Measurements from ENCODE around the gene TPD52L1. TPM values are rescaled to one million over a fixed set of nuclear protein-coding genes. Genes with fewer than 3 reads are reported as not detected.

The TPD52L1 gene
- total and polyA plus RNA-seq, 2 donors (not counting 3 experiments of a cell fraction or from before 2014, with no cell fraction given) = 0.29 to 0.37 TPM

DNA sequence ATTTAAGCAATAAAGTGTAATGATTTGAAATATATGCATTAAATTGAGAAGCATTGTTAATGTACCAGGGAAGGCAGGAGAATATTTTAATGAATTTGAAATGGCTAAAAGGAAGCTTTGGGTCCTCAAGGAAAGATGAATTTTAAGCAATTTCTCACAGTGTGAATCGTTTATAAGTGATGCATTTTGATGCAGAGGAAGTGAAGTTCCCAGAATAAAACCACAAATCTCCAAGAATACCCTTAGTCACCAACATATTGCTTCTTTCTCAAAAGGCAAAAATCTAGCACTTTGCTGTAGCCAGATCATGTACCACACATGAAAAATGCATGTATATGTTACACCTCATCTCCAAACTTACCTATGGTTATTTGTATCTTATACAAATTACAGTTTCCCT, 11.7 kb downstream of the TPD52L1 start:
- TF ChIP-seq, protein P1, sequence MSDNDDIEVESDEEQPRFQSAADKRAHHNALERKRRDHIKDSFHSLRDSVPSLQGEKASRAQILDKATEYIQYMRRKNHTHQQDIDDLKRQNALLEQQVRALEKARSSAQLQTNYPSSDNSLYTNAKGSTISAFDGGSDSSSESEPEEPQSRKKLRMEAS (IDR thresholded peaks at IDR 0.05; ENCODE audit: insufficient read depth, insufficient read length) = no peak
- TF ChIP-seq, protein P2, sequence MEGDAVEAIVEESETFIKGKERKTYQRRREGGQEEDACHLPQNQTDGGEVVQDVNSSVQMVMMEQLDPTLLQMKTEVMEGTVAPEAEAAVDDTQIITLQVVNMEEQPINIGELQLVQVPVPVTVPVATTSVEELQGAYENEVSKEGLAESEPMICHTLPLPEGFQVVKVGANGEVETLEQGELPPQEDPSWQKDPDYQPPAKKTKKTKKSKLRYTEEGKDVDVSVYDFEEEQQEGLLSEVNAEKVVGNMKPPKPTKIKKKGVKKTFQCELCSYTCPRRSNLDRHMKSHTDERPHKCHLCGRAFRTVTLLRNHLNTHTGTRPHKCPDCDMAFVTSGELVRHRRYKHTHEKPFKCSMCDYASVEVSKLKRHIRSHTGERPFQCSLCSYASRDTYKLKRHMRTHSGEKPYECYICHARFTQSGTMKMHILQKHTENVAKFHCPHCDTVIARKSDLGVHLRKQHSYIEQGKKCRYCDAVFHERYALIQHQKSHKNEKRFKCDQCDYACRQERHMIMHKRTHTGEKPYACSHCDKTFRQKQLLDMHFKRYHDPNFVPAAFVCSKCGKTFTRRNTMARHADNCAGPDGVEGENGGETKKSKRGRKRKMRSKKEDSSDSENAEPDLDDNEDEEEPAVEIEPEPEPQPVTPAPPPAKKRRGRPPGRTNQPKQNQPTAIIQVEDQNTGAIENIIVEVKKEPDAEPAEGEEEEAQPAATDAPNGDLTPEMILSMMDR (IDR thresholded peaks at IDR 0.05; ENCODE audit: extremely low read depth in 1 of 2, insufficient read depth in 1 of 2, low read depth in 1 of 2, low read length in 2 of 2) = no peak
- TF ChIP-seq POLR2AphosphoS5 (IDR thresholded peaks at IDR 0.05; ENCODE audit: insufficient read depth, low read depth, low read length) (no peak), POLR2A (IDR thresholded peaks at IDR 0.05; ENCODE audit: low read depth, low read length) (no peak), JUN (IDR thresholded peaks at IDR 0.05; ENCODE audit: borderline replicate concordance, insufficient read depth, insufficient read length, low read depth) (no peak), FOS (IDR thresholded peaks at IDR 0.05; ENCODE audit: borderline replicate concordance, insufficient read depth, low read length) (no peak), EZH2 (IDR thresholded peaks at IDR 0.05; ENCODE audit: borderline replicate concordance, low read depth, low read length, severe bottlenecking) (no peak), MYC (IDR thresholded peaks at IDR 0.05; ENCODE audit: low read depth, low read length) (no peak), GATA2 (IDR thresholded peaks at IDR 0.05; ENCODE audit: insufficient read depth, insufficient read length, low read depth, low read length) (no peak)

More for the DNA sequence above, 11.7 kb downstream of the TPD52L1 start:
- Histone ChIP-seq H4K20me1 (replicated peaks; ENCODE audit: control insufficient read depth, extremely low read depth, insufficient read depth, low read length) (no peaks in the 10 kb centered on the region), H3K9me3 (replicated peaks; ENCODE audit: control insufficient read depth, insufficient read depth, low read length) (no peaks in the 10 kb centered on the region), H3K27me3 (ENCODE audit: control insufficient read depth in 2 of 2, insufficient read depth in 2 of 2, low read length in 2 of 2) (peaks cover 0 to 1% of the 10 kb centered on the region in 2 experiments), H3K4me2 (ENCODE audit: insufficient read depth, low read length) (no peak overlapping the region), H2AFZ (ENCODE audit: low read depth, low read length) (no peak overlapping the region), H3K27ac (ENCODE audit: insufficient read depth, low read depth, low read length) (no peak overlapping the region), H3K36me3 (ENCODE audit: control insufficient read depth in 2 of 2, extremely low read depth in 1 of 2, insufficient read depth in 2 of 2, low read length in 2 of 2) (no peaks in the 10 kb centered on the region), H3K79me2 (ENCODE audit: control insufficient read depth, insufficient read depth, low read length) (no peaks in the 10 kb centered on the region), H3K4me3 (replicated peaks in 1 of 3; ENCODE audit: insufficient read depth in 1 of 3, low read depth in 1 of 3, low read length in 3 of 3) (no peak overlapping the region), H3K9ac (replicated peaks; ENCODE audit: extremely low read depth, insufficient read depth, low read length) (no peak overlapping the region), H3K4me1 (ENCODE audit: control insufficient read depth, extremely low read depth, insufficient read depth, low read length) (no peaks in the 10 kb centered on the region), H3K9me1 (replicated peaks; ENCODE audit: control insufficient read depth, extremely low read depth, insufficient read depth, low read length) (no peaks in the 10 kb centered on the region)
- intact Hi-C loops (cut with micrococcal nuclease) (no loop called here), dilution Hi-C loops (cut with MboI; ENCODE audit: extremely low pct_ligation_motif_present, low sequenced_read_pairs) (no loop called here)
- ChIA-PET POLR2A (no interaction called here), CTCF (interaction anchor here (2.7 kb wide), 1 partner anchor 12 kb away, joined by 13 read pairs; the partner anchor contains the start of gene TPD52L1)
- DNase-seq (ENCODE audit: low read depth, low spot score) (no peak), FAIRE-seq (no peak)
- no TSS peak for BruUV-seq (replicated peaks)

All from endothelial cell of umbilical vein (primary cell).